ENCODE measurements around the gene PIP5K1C.

DNA sequence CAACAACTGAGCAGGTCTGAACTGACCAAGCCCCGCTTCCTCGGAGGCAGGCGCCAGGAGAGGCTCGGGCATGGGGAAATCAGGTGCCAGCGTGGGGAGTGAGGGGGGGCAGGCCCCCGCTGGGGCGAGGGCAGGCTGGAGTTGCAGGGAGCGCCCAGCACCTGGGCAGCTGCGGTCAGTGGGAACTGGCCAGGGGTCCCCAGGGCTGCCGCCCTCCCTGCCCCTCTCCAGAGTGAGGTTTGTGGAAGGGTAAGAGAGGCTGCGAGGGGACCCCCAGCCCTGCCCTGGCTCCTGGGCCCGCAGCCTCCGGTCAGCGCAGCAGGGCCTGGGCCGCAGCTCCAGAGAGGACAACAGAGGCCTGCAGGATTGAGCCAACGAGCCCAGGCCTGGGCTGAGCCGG lies 32.5 kb downstream of the PIP5K1C start:
- TF ChIP-seq, protein P1, sequence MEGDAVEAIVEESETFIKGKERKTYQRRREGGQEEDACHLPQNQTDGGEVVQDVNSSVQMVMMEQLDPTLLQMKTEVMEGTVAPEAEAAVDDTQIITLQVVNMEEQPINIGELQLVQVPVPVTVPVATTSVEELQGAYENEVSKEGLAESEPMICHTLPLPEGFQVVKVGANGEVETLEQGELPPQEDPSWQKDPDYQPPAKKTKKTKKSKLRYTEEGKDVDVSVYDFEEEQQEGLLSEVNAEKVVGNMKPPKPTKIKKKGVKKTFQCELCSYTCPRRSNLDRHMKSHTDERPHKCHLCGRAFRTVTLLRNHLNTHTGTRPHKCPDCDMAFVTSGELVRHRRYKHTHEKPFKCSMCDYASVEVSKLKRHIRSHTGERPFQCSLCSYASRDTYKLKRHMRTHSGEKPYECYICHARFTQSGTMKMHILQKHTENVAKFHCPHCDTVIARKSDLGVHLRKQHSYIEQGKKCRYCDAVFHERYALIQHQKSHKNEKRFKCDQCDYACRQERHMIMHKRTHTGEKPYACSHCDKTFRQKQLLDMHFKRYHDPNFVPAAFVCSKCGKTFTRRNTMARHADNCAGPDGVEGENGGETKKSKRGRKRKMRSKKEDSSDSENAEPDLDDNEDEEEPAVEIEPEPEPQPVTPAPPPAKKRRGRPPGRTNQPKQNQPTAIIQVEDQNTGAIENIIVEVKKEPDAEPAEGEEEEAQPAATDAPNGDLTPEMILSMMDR (conservative IDR thresholded peaks at IDR 0.05; ENCODE audit: low read depth, low read length) = no peak
- no peak for TF ChIP-seq EZH2 (IDR thresholded peaks at IDR 0.05; ENCODE audit: borderline replicate concordance, low read depth, low read length, poor library complexity, severe bottlenecking)
